Parathyroid adenoma (tissue), 2 donors: ENCODE results near the gene SPPL3.

Experiments used
- H2AFZ ChIP-seq: fragments of 300-600 bp; sonication (generic); one replicate; pipeline ENCODE4 v1.7.0; 2017; ENCODE audit warnings: antibody characterized with exemption, mild to moderate bottlenecking
- H3K27ac ChIP-seq: fragments of 300-600 bp; sonication (generic); one replicate; pipeline ENCODE4 v1.7.0; 2017
- H3K27me3 ChIP-seq: fragments of 300-600 bp; sonication (generic); one replicate; pipeline ENCODE4 v1.7.0; 2017; ENCODE audit warnings: low read length; ENCODE audit not compliant: control insufficient read depth, insufficient read depth
- H3K36me3 ChIP-seq: fragments of 300-600 bp; sonication (generic); one replicate; pipeline ENCODE4 v1.7.0; 2017; ENCODE audit warnings: low read length; ENCODE audit not compliant: control insufficient read depth, insufficient read depth
- H3K4me1 ChIP-seq: fragments of 300-600 bp; sonication (generic); one replicate; pipeline ENCODE4 v1.7.0; 2017; ENCODE audit warnings: control low read depth
- H3K4me2 ChIP-seq: fragments of 300-600 bp; sonication (generic); one replicate; pipeline ENCODE4 v1.7.0; 2017; ENCODE audit warnings: low read length
- H3K4me3 ChIP-seq: fragments of 300-600 bp; sonication (generic); one replicate; pipeline ENCODE4 v1.7.0; 2017; ENCODE audit warnings: low read depth, low read length
- H3K79me2 ChIP-seq: fragments of 300-600 bp; sonication (generic); one replicate; pipeline ENCODE4 v1.7.0; 2017; ENCODE audit warnings: control low read depth
- H3K9ac ChIP-seq: fragments of 300-600 bp; sonication (generic); one replicate; pipeline ENCODE4 v1.7.0; 2017; ENCODE audit warnings: mild to moderate bottlenecking
- H3K9me3 ChIP-seq: fragments of 300-600 bp; sonication (generic); one replicate; pipeline ENCODE4 v1.7.0; 2017; ENCODE audit warnings: low read length; ENCODE audit not compliant: control insufficient read depth
- CTCF ChIP-seq: fragments of 300-600 bp; sonication (generic); IDR thresholded peaks from one replicate; pipeline ENCODE4 v1.7.0; 2017; ENCODE audit warnings: antibody characterized with exemption, mild to moderate bottlenecking
- donor health status: primary hyperparathyroidism.

Gene SPPL3

GRCh38 chr12:120748242-120748641 lies 155.9 kb downstream of the SPPL3 start:
- Histone ChIP-seq H3K9me3 (no peaks in the 10 kb centered on the region), H2AFZ (no peak overlapping the region), H3K27ac (no peak overlapping the region), H3K4me3 (no peak overlapping the region), H3K4me2 (no peak overlapping the region), H3K9ac (no peak overlapping the region), H3K36me3 (no peaks in the 10 kb centered on the region), H3K27me3 (no peaks in the 10 kb centered on the region), H3K79me2 (no peaks in the 10 kb centered on the region), H3K4me1 (no peaks in the 10 kb centered on the region)
- TF ChIP-seq CTCF = no peak

GRCh38 chr12:120744922-120745493 lies 159.2 kb downstream of the SPPL3 start:
- H3K9ac ChIP-seq = no peak overlapping the region
- no peaks in the 10 kb centered on the region for H3K4me1 ChIP-seq
- no peaks in the 10 kb centered on the region for H3K9me3 ChIP-seq
- no peak overlapping the region for H3K4me3 ChIP-seq
- no peaks in the 10 kb centered on the region for H3K36me3 ChIP-seq
- H3K4me2 ChIP-seq = no peak overlapping the region
- no peak overlapping the region for H2AFZ ChIP-seq
- TF ChIP-seq CTCF = no peak
- no peaks in the 10 kb centered on the region for H3K79me2 ChIP-seq
- no peak overlapping the region for H3K27ac ChIP-seq
- H3K27me3 ChIP-seq = no peaks in the 10 kb centered on the region

- TF ChIP-seq CTCF = no peak
- no peaks in the 10 kb centered on the region for H3K4me1 ChIP-seq
- no peak overlapping the region for H3K4me2 ChIP-seq
- H3K4me3 ChIP-seq = no peak overlapping the region
- no peaks in the 10 kb centered on the region for H3K9me3 ChIP-seq
- H3K27ac ChIP-seq = no peak overlapping the region
- H3K9ac ChIP-seq = no peak overlapping the region
- no peaks in the 10 kb centered on the region for H3K36me3 ChIP-seq
- H2AFZ ChIP-seq = no peak overlapping the region
- no peaks in the 10 kb centered on the region for H3K27me3 ChIP-seq
- H3K79me2 ChIP-seq = no peaks in the 10 kb centered on the region
Observed at GRCh38 chr12:120741476-120742421, 162.4 kb downstream of the SPPL3 start.

GRCh38 chr12:120740871-120741270 lies 163.3 kb downstream of the SPPL3 start:
- H2AFZ ChIP-seq = no peak overlapping the region
- no peaks in the 10 kb centered on the region for H3K79me2 ChIP-seq
- H3K27me3 ChIP-seq = no peaks in the 10 kb centered on the region
- H3K4me1 ChIP-seq = no peaks in the 10 kb centered on the region
- H3K4me3 ChIP-seq = no peak overlapping the region
- no peaks in the 10 kb centered on the region for H3K9me3 ChIP-seq
- H3K9ac ChIP-seq = no peak overlapping the region
- no peak overlapping the region for H3K4me2 ChIP-seq
- TF ChIP-seq CTCF = no peak
- H3K27ac ChIP-seq = no peak overlapping the region
- no peaks in the 10 kb centered on the region for H3K36me3 ChIP-seq
